Smooth muscle cell (in vitro differentiated cells): ENCODE results near the gene FBLN1. TPM values are rescaled to one million over a fixed set of nuclear protein-coding genes. Genes with fewer than 3 reads are reported as not detected.

Experiments
- DNase-seq: peaks from one replicate; lab custom pipeline; 2025; ENCODE audit not compliant: unreplicated experiment; lab: John Stamatoyannopoulos, UW
- H2AFZ ChIP-seq: fragments of 200-600 bp; sonication (generic); 2 replicates; pipeline ENCODE4 v1.6.0; 2016; ENCODE audit warnings: antibody characterized with exemption, low read depth, mild to moderate bottlenecking
- H3F3A ChIP-seq: fragments of 200-600 bp; sonication (generic); 2 replicates; pipeline ENCODE4 v1.6.0; 2017; ENCODE audit warnings: antibody characterized with exemption, low read depth
- H3K27ac ChIP-seq: fragments of 200-600 bp; sonication (generic); 2 replicates; pipeline ENCODE4 v1.5.1; 2016; ENCODE audit warnings: low read depth, mild to moderate bottlenecking
- H3K27me3 ChIP-seq: fragments of 200-600 bp; sonication (generic); 2 replicates; pipeline ENCODE4 v1.6.1; 2016; ENCODE audit warnings: low read depth, mild to moderate bottlenecking
- H3K36me3 ChIP-seq: fragments of 200-600 bp; sonication (generic); 2 replicates; pipeline ENCODE4 v1.5.1; 2016; ENCODE audit warnings: low read depth
- H3K4me1 ChIP-seq: fragments of 200-600 bp; sonication (generic); 2 replicates; pipeline ENCODE4 v1.5.1; 2016; ENCODE audit warnings: low read depth
- H3K4me2 ChIP-seq: fragments of 200-600 bp; sonication (generic); 2 replicates; pipeline ENCODE4 v1.6.0; 2016; ENCODE audit warnings: mild to moderate bottlenecking
- H3K4me3 ChIP-seq: fragments of 200-600 bp; sonication (generic); 2 replicates; pipeline ENCODE4 v1.5.1; 2016; ENCODE audit warnings: mild to moderate bottlenecking
- H3K79me2 ChIP-seq: fragments of 200-600 bp; sonication (generic); 2 replicates; pipeline ENCODE4 v1.6.0; 2016; ENCODE audit warnings: low read depth, mild to moderate bottlenecking
- H3K9ac ChIP-seq: fragments of 200-600 bp; sonication (generic); 2 replicates; pipeline ENCODE4 v1.6.0; 2016; ENCODE audit warnings: low read depth
- H3K9me3 ChIP-seq: fragments of 200-600 bp; sonication (generic); replicated peaks from 2 replicates; pipeline ENCODE4 v1.5.1; 2016; ENCODE audit warnings: low read depth
- H4K20me1 ChIP-seq: fragments of 200-600 bp; sonication (generic); 2 replicates; pipeline ENCODE4 v1.6.0; 2016; ENCODE audit warnings: low read depth
- CTCF ChIP-seq: fragments of 200-600 bp; sonication (generic); IDR thresholded peaks from 2 replicates; pipeline ENCODE4 v1.5.1; 2017; ENCODE audit warnings: borderline replicate concordance, mild to moderate bottlenecking, antibody characterized with exemption; ENCODE audit not compliant: insufficient read depth, poor library complexity, severe bottlenecking
- WGBS: methylation state at CpG from one replicate; pipeline ENCODE4 v1.1.7; 2016; ENCODE audit warnings: low lambda C conversion rate; 5-methylcytosine and 5-hydroxymethylcytosine counted together
- polyA plus RNA-seq: library from polyadenylated mRNA; unstranded; fragments of >200 nt; fragmentation: Nextera tagmentation; extraction: Ambion mirVana; gene quantifications from 2 replicates; pipeline ENCODE4 v1.2.1, GENCODE V29; 2016
- total RNA-seq: library from RNA; depleted of rRNA; stranded (reverse); fragments of >200 nt; gene quantifications from 2 replicates; pipeline ENCODE4 v1.2.3, GENCODE V29; 2014

Gene FBLN1
- total and polyA plus RNA-seq, 2 experiments from 2014 or later: 90.9 to 296 TPM

- no peak overlapping the region for H2AFZ ChIP-seq
- no peak overlapping the region for H3K27ac ChIP-seq
- TF ChIP-seq CTCF: peak; percentile 95
- 32% methylated on average over 27 of the region's 27 CpGs for WGBS
- H3K27me3 ChIP-seq: no peaks in the 10 kb centered on the region
- H3K4me1 ChIP-seq: no peaks in the 10 kb centered on the region
- no peak overlapping the region for H3K9ac ChIP-seq
- H3K36me3 ChIP-seq: no peaks in the 10 kb centered on the region
- no peaks in the 10 kb centered on the region for H3K79me2 ChIP-seq
- DNase-seq: peak; percentile 49
- H4K20me1 ChIP-seq: peaks cover 9% of the 10 kb centered on the region
- H3K4me2 ChIP-seq: no peak overlapping the region
- no peak overlapping the region for H3K4me3 ChIP-seq
- no peaks in the 10 kb centered on the region for H3K9me3 ChIP-seq
- H3F3A ChIP-seq: peaks cover 17% of the 10 kb centered on the region
These were observed 75.3 kb downstream of the FBLN1 start for GRCh38 chr22:45577746-45578523.

GRCh38 chr22:45578524-45579147 lies 76.0 kb downstream of the FBLN1 start:
- Histone ChIP-seq H3K4me1 (no peaks in the 10 kb centered on the region), H3K79me2 (no peaks in the 10 kb centered on the region), H3K4me3 (no peak overlapping the region), H3F3A (peaks cover 17% of the 10 kb centered on the region), H3K27ac (no peak overlapping the region), H4K20me1 (peaks cover 9% of the 10 kb centered on the region), H3K36me3 (no peaks in the 10 kb centered on the region), H3K9me3 (no peaks in the 10 kb centered on the region), H3K9ac (no peak overlapping the region), H3K27me3 (no peaks in the 10 kb centered on the region), H3K4me2 (no peak overlapping the region), H2AFZ (no peak overlapping the region)
- TF ChIP-seq CTCF: no peak
- no peak for DNase-seq
- 94% methylated on average over 7 of the region's 7 CpGs for WGBS

- Histone ChIP-seq H3K4me2 (no peak overlapping the region), H3K9ac (no peak overlapping the region), H4K20me1 (peaks cover 9% of the 10 kb centered on the region), H3K4me1 (no peaks in the 10 kb centered on the region), H3K36me3 (no peaks in the 10 kb centered on the region), H3K79me2 (no peaks in the 10 kb centered on the region), H3K4me3 (no peak overlapping the region), H3K27ac (no peak overlapping the region), H3K27me3 (no peaks in the 10 kb centered on the region), H3K9me3 (no peaks in the 10 kb centered on the region), H3F3A (peaks cover 17% of the 10 kb centered on the region), H2AFZ (no peak overlapping the region)
- 96% methylated on average over 13 of the region's 13 CpGs for WGBS
- no peak for DNase-seq
- no peak for TF ChIP-seq CTCF
These were observed 76.6 kb downstream of the FBLN1 start for GRCh38 chr22:45579306-45579705.
